Measurements from ENCODE around the gene LRRC39.
"Not testable (repeated sequence)": the region's sequence is repeated elsewhere in the genome, so short reads cannot be mapped to it uniquely, and the experiment has no call there.

Gene LRRC39

GRCh38 chr1:100200060-100200459 is 22.0 kb upstream of the LRRC39 start:
- H3K9me3 ChIP-seq (ENCODE audit: control insufficient read depth, low read length); H3K4me3 ChIP-seq (ENCODE audit: extremely low read depth, insufficient read depth, low read length, poor library complexity, severe bottlenecking); H3K4me1 ChIP-seq (ENCODE audit: control insufficient read depth, insufficient read depth, low read length, poor library complexity, severe bottlenecking); H3K27ac ChIP-seq (ENCODE audit: low read depth, low read length, severe bottlenecking): not testable (repeated sequence)
- 35 to 46% methylated on average over 2 to 6 of the region's 6 CpGs for WGBS, 2 experiments (ENCODE audit: insufficient coverage in 2 of 2)
- H3K36me3 ChIP-seq (ENCODE audit: control insufficient read depth, insufficient read depth, low read length): peaks cover 43% of the 10 kb centered on the region

- H3K9me3 ChIP-seq (ENCODE audit: control insufficient read depth, low read length): no peaks in the 10 kb centered on the region
- WGBS, 2 experiments (ENCODE audit: insufficient coverage in 2 of 2): no CpG with 5 or more reads among the region's 1 CpG
- H3K4me1 ChIP-seq (ENCODE audit: control insufficient read depth, insufficient read depth, low read length, poor library complexity, severe bottlenecking): no peaks in the 10 kb centered on the region
- H3K36me3 ChIP-seq (ENCODE audit: control insufficient read depth, insufficient read depth, low read length): peaks cover 49% of the 10 kb centered on the region
- no peak overlapping the region for H3K27ac ChIP-seq (ENCODE audit: low read depth, low read length, severe bottlenecking)
- no peak overlapping the region for H3K4me3 ChIP-seq (ENCODE audit: extremely low read depth, insufficient read depth, low read length, poor library complexity, severe bottlenecking)
Measured at GRCh38 chr1:100198596-100198995, 20.5 kb upstream of the LRRC39 start.

GRCh38 chr1:100188617-100189016 is 10.6 kb upstream of the LRRC39 start:
- H3K4me1 ChIP-seq (ENCODE audit: control insufficient read depth, insufficient read depth, low read length, poor library complexity, severe bottlenecking): no peaks in the 10 kb centered on the region
- 80 to 92% methylated on average over 2 to 3 of the region's 3 CpGs for WGBS, 2 experiments (ENCODE audit: insufficient coverage in 2 of 2)

GRCh38 chr1:100187912-100188311 is 9.9 kb upstream of the LRRC39 start:
- 100% methylated on average over 1 to 2 of the region's 3 CpGs for WGBS, 2 experiments (ENCODE audit: insufficient coverage in 2 of 2)
- H3K27ac ChIP-seq (ENCODE audit: low read depth, low read length, severe bottlenecking): no peak overlapping the region
- no peaks in the 10 kb centered on the region for H3K9me3 ChIP-seq (ENCODE audit: control insufficient read depth, low read length)
- no peak overlapping the region for H3K4me3 ChIP-seq (ENCODE audit: extremely low read depth, insufficient read depth, low read length, poor library complexity, severe bottlenecking)
- no peaks in the 10 kb centered on the region for H3K36me3 ChIP-seq (ENCODE audit: control insufficient read depth, insufficient read depth, low read length)
- no peaks in the 10 kb centered on the region for H3K4me1 ChIP-seq (ENCODE audit: control insufficient read depth, insufficient read depth, low read length, poor library complexity, severe bottlenecking)

More at GRCh38 chr1:100188617-100189016, 10.6 kb upstream of the LRRC39 start:
- H3K27ac ChIP-seq (ENCODE audit: low read depth, low read length, severe bottlenecking): no peak overlapping the region
- no peaks in the 10 kb centered on the region for H3K9me3 ChIP-seq (ENCODE audit: control insufficient read depth, low read length)
- H3K36me3 ChIP-seq (ENCODE audit: control insufficient read depth, insufficient read depth, low read length): peaks cover 3% of the 10 kb centered on the region
- H3K4me3 ChIP-seq (ENCODE audit: extremely low read depth, insufficient read depth, low read length, poor library complexity, severe bottlenecking): no peak overlapping the region

DNA sequence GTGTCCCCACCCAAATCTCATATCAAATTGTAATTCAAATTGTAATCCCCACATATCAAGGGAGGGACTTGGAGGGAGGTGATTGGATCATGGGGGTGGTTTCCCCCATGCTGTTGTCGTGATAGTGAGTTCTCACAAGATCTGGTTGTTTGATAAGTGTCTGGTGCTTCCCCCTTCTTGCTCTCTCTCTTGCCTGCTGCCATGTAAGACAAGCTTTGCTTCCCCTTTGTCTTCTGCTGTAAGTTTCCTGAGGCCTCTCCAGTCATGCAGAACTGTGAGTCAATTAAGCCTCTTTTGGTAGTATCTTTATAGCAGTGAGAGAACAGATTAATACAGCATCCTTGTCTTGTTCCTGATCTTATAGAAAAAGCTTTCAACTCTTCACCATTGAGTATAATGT is 6.5 kb upstream of the LRRC39 start:
- no peaks in the 10 kb centered on the region for H3K9me3 ChIP-seq (ENCODE audit: control insufficient read depth, low read length)
- no peaks in the 10 kb centered on the region for H3K36me3 ChIP-seq (ENCODE audit: control insufficient read depth, insufficient read depth, low read length)
- no peak overlapping the region for H3K27ac ChIP-seq (ENCODE audit: low read depth, low read length, severe bottlenecking)
- H3K4me3 ChIP-seq (ENCODE audit: extremely low read depth, insufficient read depth, low read length, poor library complexity, severe bottlenecking): no peak overlapping the region
- no CpG with 5 or more reads among the region's 1 CpG for WGBS, 2 experiments (ENCODE audit: insufficient coverage in 2 of 2)
- H3K4me1 ChIP-seq (ENCODE audit: control insufficient read depth, insufficient read depth, low read length, poor library complexity, severe bottlenecking): no peaks in the 10 kb centered on the region

GRCh38 chr1:100183370-100183769 is 5.3 kb upstream of the LRRC39 start:
- Histone ChIP-seq H3K4me3 (ENCODE audit: extremely low read depth, insufficient read depth, low read length, poor library complexity, severe bottlenecking) (no peak overlapping the region), H3K27ac (ENCODE audit: low read depth, low read length, severe bottlenecking) (no peak overlapping the region), H3K4me1 (ENCODE audit: control insufficient read depth, insufficient read depth, low read length, poor library complexity, severe bottlenecking) (no peaks in the 10 kb centered on the region), H3K9me3 (ENCODE audit: control insufficient read depth, low read length) (no peaks in the 10 kb centered on the region), H3K36me3 (ENCODE audit: control insufficient read depth, insufficient read depth, low read length) (no peaks in the 10 kb centered on the region)
- WGBS, 2 experiments (ENCODE audit: insufficient coverage in 2 of 2): 78 to 100% methylated on average over 1 to 4 of the region's 4 CpGs

DNA sequence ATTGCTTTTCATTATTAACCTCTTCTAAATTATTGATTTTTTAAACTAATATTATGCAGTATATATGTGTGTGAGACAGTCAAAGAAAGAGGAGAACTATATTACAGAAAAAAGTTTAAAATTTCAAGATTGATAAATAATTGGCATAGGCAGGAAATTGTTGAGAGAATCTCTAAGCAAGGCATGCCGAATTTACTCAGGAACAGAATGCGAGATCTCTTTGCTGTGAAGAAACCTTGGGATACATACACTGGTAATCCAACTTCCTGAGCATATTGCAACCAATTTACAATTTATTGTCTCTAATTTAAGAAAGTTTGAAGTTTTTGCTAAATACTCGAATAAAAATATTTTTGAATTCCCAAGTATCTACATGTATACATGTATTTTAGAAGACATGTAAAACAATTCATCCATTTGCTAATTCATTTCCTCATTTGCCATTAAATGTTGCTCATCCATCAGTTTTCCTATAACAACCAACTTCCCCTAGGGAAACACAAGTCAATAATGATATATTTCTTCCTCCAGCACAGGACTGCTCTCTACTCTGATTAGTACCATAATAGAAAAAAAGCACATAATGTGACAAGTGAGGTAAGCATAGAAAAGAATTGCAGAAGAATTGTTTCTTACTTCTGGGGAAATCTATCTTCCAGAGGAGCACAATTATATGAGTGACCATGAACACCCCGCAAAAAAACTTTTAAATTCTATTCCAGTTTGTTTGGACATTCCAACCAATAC is 588 bp downstream of the LRRC39 start:
- Histone ChIP-seq H3K36me3 (ENCODE audit: control insufficient read depth, insufficient read depth, low read length) (no peaks in the 10 kb centered on the region), H3K4me3 (ENCODE audit: extremely low read depth, insufficient read depth, low read length, poor library complexity, severe bottlenecking) (no peak overlapping the region), H3K4me1 (ENCODE audit: control insufficient read depth, insufficient read depth, low read length, poor library complexity, severe bottlenecking) (no peaks in the 10 kb centered on the region), H3K27ac (ENCODE audit: low read depth, low read length, severe bottlenecking) (no peak overlapping the region), H3K9me3 (ENCODE audit: control insufficient read depth, low read length) (no peaks in the 10 kb centered on the region)
- 100% methylated on average over 1 of the region's 4 CpGs; no CpG with 5 or more reads in 1 of the 2 experiments for WGBS, 2 experiments (ENCODE audit: insufficient coverage in 2 of 2)

GRCh38 chr1:100168051-100168450 is 10.0 kb downstream of the LRRC39 start:
- H3K4me3 ChIP-seq (ENCODE audit: extremely low read depth, insufficient read depth, low read length, poor library complexity, severe bottlenecking): no peak overlapping the region
- no peak overlapping the region for H3K27ac ChIP-seq (ENCODE audit: low read depth, low read length, severe bottlenecking)
- no peaks in the 10 kb centered on the region for H3K4me1 ChIP-seq (ENCODE audit: control insufficient read depth, insufficient read depth, low read length, poor library complexity, severe bottlenecking)
- WGBS, 2 experiments (ENCODE audit: insufficient coverage in 2 of 2): 100% methylated on average over 1 of the region's 2 CpGs; no CpG with 5 or more reads in 1 of the 2 experiments
- H3K9me3 ChIP-seq (ENCODE audit: control insufficient read depth, low read length): no peaks in the 10 kb centered on the region
- H3K36me3 ChIP-seq (ENCODE audit: control insufficient read depth, insufficient read depth, low read length): no peaks in the 10 kb centered on the region

DNA sequence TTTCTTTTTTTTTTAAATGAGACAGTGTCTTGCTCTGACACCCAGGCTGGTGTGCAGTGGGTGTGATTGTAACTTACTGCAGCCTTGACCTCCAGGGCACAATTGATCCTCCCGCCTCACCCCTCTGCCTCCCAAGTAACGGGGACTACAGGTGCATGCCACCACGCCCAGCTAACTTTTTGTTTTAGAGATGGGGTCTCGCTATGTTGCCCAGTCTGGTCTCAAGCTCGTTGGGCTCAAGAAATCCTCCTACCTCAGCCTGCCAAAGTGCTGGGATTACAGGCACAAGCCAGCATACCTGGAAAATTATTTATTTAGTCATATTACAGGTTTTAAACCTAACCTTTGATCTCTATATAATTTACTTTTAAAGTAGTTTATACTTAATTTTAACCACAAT is 13.4 kb downstream of the LRRC39 start:
- H3K4me1 ChIP-seq (ENCODE audit: control insufficient read depth, insufficient read depth, low read length, poor library complexity, severe bottlenecking): no peaks in the 10 kb centered on the region
- WGBS, 2 experiments (ENCODE audit: insufficient coverage in 2 of 2): 98 to 100% methylated on average over 1 to 5 of the region's 5 CpGs
- no peaks in the 10 kb centered on the region for H3K36me3 ChIP-seq (ENCODE audit: control insufficient read depth, insufficient read depth, low read length)
- H3K27ac ChIP-seq (ENCODE audit: low read depth, low read length, severe bottlenecking): no peak overlapping the region
- no peaks in the 10 kb centered on the region for H3K9me3 ChIP-seq (ENCODE audit: control insufficient read depth, low read length)
- H3K4me3 ChIP-seq (ENCODE audit: extremely low read depth, insufficient read depth, low read length, poor library complexity, severe bottlenecking): no peak overlapping the region

- 57 to 92% methylated on average over 1 of the region's 2 CpGs for WGBS, 2 experiments (ENCODE audit: insufficient coverage in 2 of 2)
- H3K27ac ChIP-seq (ENCODE audit: low read depth, low read length, severe bottlenecking): peak overlapping the region; percentile 0
Measured at GRCh38 chr1:100164216-100164615, 13.8 kb downstream of the LRRC39 start.

GRCh38 chr1:100162881-100163280 is 15.2 kb downstream of the LRRC39 start:
- Histone ChIP-seq H3K36me3 (ENCODE audit: control insufficient read depth, insufficient read depth, low read length) (no peaks in the 10 kb centered on the region), H3K4me1 (ENCODE audit: control insufficient read depth, insufficient read depth, low read length, poor library complexity, severe bottlenecking) (no peaks in the 10 kb centered on the region), H3K9me3 (ENCODE audit: control insufficient read depth, low read length) (no peaks in the 10 kb centered on the region), H3K27ac (ENCODE audit: low read depth, low read length, severe bottlenecking) (no peak overlapping the region), H3K4me3 (ENCODE audit: extremely low read depth, insufficient read depth, low read length, poor library complexity, severe bottlenecking) (no peak overlapping the region)

More at GRCh38 chr1:100164216-100164615, 13.8 kb downstream of the LRRC39 start:
- H3K4me1 ChIP-seq (ENCODE audit: control insufficient read depth, insufficient read depth, low read length, poor library complexity, severe bottlenecking): no peaks in the 10 kb centered on the region
- H3K4me3 ChIP-seq (ENCODE audit: extremely low read depth, insufficient read depth, low read length, poor library complexity, severe bottlenecking): no peak overlapping the region
- H3K36me3 ChIP-seq (ENCODE audit: control insufficient read depth, insufficient read depth, low read length): no peaks in the 10 kb centered on the region
- no peaks in the 10 kb centered on the region for H3K9me3 ChIP-seq (ENCODE audit: control insufficient read depth, low read length)
